Effector CD4-positive, alpha-beta T cell (primary cell): Measurements from ENCODE around the gene KIAA1217.

ENCODE experiments used
- DNase-seq: peaks from one replicate; pipeline ENCODE4 v3.0.0-alpha.2; 2020

KIAA1217 gene

GRCh38 chr10:24561453-24561852 lies 352.5 kb downstream of the KIAA1217 start:
- no peak for DNase-seq

GRCh38 chr10:24568042-24568441 lies 359.1 kb downstream of the KIAA1217 start:
- no peak for DNase-seq

DNA sequence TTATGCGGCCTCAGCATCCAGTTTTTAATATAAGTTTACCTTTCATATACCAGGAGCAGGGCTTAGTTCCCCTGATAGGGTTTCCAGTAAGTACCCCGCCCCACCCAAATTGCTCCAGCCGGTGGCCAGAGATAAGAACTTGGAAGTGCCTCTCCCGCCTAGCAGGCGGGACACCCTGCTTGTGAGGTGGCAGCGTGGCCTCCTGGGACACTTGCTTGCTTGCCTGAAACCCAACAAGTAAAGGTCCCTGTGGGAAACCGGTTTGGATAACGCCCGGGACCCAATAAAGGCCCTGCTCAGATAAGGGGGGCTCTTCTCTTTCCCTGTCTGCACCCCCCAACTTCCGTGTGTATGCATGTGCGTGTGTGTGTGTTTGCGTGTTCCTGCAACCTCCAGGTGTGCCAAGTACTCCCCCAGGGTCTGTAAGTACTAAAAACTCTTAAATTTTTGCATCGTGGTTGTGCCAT lies 360.4 kb downstream of the KIAA1217 start:
- DNase-seq: no peak

- no peak for DNase-seq
Measured at GRCh38 chr10:24569828-24570657, 361.1 kb downstream of the KIAA1217 start.

- no peak for DNase-seq
Measured at GRCh38 chr10:24570658-24571426, 361.9 kb downstream of the KIAA1217 start.

DNA sequence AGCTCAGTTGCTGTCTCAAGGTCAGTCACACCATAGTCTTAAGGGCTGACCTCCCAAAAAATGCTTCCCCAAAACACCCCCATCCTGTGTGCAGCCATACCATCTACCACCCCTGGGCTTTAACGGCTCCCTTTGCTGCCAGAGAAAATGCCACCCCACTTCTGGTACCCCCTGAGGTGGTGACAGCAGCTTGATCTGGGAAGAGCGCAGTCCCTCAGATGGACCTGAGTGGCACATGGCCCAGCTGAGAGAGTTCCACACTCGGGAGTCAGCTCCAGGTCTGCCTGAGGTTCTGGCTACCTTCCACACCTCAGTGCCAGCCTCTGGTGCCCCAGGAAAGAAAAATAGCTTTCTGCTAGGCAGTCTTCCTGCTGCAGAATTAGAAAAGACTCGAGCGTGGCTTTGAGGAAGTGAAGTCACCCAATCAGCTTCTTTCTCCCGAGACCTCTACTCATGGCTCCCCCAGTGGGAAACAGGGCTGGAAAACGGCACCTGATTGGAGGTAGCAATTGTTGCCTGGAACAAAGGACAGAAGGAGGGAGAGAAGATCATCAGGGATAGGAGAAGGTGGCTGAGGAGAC lies 363.0 kb downstream of the KIAA1217 start:
- DNase-seq: no peak

- no peak for DNase-seq
Measured at GRCh38 chr10:24574161-24574560, 365.2 kb downstream of the KIAA1217 start.

DNA sequence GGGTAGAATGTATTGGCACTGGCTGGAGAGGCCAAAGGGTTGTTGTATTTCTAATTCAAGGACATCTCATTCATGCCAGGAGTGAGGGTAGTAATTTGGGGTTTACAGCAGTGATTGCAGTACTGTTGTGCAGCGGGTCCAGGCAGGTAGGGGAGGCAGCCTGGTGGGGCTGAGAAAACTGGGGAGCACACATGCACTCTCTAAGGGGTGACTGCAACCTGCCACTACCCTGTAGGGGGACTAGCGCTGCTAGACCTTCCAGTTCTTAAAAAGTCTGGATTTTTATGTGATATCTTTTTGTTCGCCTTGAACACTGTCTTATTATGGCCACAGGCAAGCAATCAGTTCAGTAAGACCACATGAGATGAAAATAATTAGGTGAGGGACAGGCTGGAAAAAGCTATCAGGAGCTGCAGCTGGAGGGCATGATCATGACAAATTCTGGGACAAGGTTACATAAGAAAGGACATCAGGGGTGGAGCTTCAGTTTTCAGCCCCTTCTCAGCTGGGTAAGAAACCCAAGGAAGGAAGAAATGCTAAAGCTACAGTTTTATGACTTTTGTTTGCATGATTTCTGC lies 365.7 kb downstream of the KIAA1217 start:
- DNase-seq: no peak

GRCh38 chr10:24575481-24576002 lies 366.6 kb downstream of the KIAA1217 start:
- DNase-seq: no peak

- no peak for DNase-seq
Measured at GRCh38 chr10:24579448-24579847, 370.5 kb downstream of the KIAA1217 start.

DNA sequence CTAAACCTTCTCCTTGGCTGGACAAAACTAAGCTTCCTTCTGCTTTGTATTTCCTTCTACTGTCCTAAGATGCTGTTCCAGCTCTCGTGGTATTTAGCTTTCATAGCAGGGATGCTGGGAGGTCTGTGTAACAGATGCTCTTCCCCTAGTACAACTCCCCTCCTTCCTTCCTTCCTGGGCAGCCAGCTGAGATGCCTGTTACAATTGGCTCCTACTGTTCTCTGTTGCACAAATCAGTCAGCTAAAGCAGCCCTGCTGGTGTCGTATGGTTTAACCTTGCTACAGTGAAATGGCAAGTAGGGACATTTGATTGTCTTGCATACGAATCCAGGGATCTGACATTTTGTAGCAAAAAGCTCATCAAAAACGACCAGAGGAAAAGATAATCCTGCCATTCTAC lies 371.0 kb downstream of the KIAA1217 start:
- no peak for DNase-seq

DNA sequence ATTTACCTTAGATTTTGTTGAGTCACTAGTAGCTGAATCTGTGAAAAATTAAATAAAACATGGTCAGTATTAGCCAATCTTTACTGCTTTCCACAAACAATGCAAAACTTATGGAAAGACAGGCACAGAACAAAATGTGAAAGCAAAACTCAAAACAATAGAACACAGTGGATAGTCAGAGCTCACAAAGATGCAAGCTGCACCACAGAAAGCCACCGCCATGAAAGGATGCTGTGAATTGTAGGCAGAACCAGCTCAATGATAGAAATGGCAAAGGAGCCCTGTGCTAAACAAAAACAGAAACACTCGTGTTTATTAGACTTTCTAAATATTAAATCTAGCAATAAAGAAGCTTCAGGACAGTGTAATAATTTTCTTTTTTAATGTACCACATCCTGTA lies 380.3 kb downstream of the KIAA1217 start:
- DNase-seq: no peak

DNA sequence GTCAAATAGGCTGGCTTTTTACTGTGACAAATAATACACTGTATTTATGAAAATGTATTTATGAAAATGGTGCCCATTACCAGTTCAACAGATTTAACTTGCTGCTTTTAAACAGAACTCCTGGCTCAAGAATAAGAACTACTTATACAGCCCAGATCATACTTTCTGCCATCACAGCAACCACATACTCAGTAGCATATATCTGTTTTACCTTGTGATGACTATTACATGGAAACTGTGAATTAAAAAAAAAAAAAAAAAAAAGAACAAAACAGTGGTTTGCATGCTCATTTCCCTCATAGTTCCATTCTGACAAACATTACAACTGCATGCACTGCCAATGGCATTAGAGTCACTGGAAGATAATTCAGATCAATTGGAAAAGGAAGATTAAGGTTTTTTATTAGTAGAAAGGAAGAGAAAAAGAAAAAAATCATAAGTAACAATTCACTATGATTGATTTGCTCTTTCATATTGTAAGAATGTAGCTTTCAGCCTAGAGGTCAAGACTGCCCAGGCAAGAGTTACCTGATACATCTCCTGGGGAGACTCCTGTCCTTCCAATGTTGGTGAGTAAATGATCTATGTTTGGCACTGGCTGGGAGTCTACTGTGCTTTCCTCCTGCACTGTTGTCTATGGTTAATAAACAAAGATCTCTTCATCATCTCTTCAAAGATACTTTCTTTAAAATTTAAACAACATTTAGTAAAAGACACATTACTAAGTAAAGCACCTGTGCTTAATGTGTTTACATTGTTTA lies 381.9 kb downstream of the KIAA1217 start:
- no peak for DNase-seq

- no peak for DNase-seq
Measured at GRCh38 chr10:24596217-24596930, 387.4 kb downstream of the KIAA1217 start.

- DNase-seq: no peak
Measured at GRCh38 chr10:24597426-24597825, 388.5 kb downstream of the KIAA1217 start.
